ENCODE measurements around the gene RNF166. TPM values are rescaled to one million over a fixed set of nuclear protein-coding genes. Genes with fewer than 3 reads are reported as not detected.

Gene RNF166, protein sequence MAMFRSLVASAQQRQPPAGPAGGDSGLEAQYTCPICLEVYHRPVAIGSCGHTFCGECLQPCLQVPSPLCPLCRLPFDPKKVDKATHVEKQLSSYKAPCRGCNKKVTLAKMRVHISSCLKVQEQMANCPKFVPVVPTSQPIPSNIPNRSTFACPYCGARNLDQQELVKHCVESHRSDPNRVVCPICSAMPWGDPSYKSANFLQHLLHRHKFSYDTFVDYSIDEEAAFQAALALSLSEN
- total RNA-seq, result 10.5 and 11.9 TPM in 2 replicates

DNA sequence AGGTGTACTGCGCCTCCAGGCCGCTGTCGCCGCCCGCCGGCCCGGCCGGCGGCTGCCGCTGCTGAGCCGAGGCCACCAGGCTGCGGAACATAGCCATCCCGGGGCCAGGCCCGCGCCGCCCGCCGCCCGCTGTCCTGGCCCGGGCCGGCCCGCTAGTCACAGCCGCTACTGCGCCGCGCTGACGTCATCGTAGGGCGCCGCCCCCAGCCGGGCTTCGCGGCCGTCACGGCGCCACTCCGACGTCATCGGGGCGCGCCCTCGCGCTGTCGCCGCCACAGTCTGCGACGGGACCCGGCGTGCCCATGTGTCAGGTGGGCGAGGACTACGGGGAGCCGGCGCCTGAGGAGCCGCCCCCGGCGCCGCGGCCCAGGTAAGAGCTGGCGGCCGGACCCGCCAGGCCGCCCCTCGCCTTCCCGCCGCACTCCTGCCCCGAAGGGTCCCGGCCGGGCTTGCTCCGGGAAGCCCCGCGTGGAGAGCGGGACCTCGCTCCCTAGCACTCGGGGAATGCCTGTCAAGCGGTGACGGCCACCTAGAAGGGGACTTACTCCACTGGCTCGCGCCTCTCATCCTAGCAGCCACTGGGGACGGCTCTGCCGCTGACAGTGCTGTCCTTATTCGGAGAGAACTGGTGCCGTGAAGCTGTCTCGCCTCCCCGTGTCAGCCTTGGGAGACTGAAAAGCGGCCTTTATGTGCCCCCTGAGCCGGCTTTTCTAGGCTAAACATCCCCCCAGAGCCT, at the start of gene RNF166, which contains the start of gene CTU2:
Gene RNF166, minus strand, starts transcription at position 180 of the 736 bp plus-strand sequence. Its CDS starts 83 bp downstream, at position 97.
Gene CTU2, plus strand, starts transcription at position 275 of the 736 bp plus-strand sequence. Its CDS starts 28 bp downstream, at position 303.

DNA sequence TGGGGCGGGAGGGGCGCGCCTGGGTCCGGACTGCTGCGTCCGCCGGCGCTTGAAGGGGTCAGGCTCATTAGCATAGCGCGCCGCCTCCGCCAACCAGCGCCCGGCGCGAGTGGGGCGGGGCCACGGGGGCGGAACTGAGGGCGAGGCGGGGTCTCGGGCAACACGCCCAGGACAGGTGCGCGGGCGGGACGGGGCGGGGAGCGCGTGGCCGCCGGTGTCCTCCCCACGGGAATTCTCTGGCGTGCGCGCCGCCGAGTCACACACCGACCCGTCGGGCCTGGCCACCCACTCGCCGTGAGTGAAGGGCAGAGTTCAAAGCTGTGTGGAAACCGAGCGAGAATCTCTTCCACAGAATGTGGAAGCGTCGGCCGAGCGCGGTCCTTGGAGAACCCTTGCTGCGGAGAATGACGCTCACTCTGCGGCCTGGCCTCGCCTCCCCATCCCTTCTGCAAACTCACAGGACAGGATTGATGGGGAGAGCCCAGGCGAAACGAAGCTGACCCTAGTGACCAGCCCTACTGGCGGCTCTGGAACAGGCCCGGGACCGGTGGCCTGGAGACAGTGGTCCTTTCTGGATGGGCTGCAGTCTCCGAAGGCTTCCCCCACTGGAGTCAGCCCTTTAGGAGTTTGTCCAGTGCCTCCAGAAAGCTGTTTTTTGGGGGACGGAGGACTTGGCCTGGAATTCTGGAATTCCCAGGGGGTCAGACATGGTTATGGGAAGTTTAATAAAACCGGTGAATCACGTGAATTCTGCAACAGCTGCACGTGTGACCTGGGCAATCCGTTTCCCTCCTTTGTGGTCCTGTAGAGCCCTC, 19.6 kb downstream of the RNF166 start, which contains the start of gene SNAI3:
Gene SNAI3, minus strand, starts transcription at position 69 of the 815 bp plus-strand sequence. CDS start 101 bp downstream, outside the sequence.

DNA sequence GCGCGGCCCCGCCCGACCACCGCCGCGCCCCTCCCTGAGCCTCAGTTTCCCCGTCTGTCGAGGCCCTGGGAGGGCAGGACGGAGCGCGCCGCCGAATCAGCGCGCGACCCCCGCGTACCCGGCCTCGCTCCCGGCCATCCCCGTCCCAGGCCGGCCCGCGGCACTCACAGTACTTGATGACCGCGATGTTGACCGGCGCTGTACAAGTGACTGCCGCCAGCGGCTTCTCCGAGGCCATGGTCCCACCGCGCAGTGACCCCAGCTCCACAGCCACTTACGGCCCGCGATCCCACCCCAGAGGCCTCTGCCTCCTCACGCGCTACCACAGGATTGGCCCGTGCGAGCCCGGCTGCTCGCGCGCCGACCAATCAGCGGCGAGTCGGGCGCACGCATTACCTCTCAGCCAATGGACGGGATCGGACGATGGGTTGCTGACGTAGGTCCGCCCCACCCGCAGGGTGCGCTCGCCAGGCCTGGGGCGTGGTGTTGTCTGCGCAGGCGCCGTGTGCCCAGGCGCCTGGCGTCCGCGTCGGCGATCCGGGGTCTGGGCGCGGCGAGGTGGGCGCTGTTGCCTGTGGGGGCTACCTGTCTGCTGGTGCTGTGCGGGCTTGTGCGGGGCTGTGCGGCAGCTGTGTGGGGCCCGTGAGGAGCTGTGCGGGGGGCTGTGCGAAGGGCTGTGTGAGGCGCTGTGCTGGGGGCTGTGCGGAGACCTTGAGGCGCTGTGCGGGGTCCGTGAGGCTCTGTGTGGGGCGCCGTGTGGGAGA, 43.2 kb downstream of the RNF166 start, which contains the start of gene MVD:
Gene MVD, minus strand, starts transcription at position 249 of the 764 bp plus-strand sequence. Its CDS starts 11 bp downstream, at position 238.

DNA sequence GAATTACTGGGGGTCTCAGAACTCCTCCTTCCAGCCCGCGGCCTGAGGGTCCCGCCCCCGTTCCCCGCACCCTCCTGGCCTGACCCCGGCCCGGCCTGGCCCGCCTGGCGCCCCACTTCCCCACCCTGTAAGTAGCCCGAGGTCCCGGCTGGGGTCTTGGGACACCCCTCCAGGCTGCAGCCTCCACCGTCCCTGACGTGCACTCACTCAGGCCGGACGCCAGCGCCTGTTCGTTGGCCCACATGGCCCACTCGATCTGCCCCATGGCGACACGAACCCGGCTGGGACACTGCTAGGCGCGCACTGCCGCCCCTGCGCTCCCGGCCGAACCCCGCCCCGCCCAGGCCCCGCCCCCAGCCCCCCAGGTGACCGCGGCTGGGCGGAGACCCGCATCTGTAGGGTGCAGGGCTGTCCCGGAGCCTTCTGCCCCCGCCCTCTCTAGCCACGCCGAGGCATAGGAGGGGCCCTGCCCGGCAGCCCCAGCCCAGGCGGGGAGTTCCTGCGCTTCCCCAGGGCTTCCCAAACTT, 55.4 kb downstream of the RNF166 start, which contains the start of gene CYBA:
Gene CYBA, minus strand, starts transcription at position 305 of the 527 bp plus-strand sequence. Its CDS starts 40 bp downstream, at position 265.

Other genes starting within 250 kb of the RNF166 start
- 9.6 and 19.0 TPM in 2 replicates for gene ZC3H18, start 136.0 kb downstream of the RNF166 start, total RNA-seq
- gene IL17C, start 67.8 kb downstream of the RNF166 start, total RNA-seq, result not detected in 2 replicates
- 123 and 249 TPM in 2 replicates for gene CYBA, start 55.4 kb downstream of the RNF166 start, total RNA-seq
- 44.0 and 54.7 TPM in 2 replicates for gene MVD, start 43.3 kb downstream of the RNF166 start, total RNA-seq
- 0.16 TPM in 1 of 2 replicates, not detected in the other for gene SNAI3, start 19.9 kb downstream of the RNF166 start, total RNA-seq
- gene CTU2, start 95 bp upstream of the RNF166 start, total RNA-seq, result 11.3 and 11.9 TPM in 2 replicates
- 280 and 993 TPM in 2 replicates for gene PIEZO1, start 78.8 kb upstream of the RNF166 start, total RNA-seq
- gene CDT1, start 97.4 kb upstream of the RNF166 start, total RNA-seq, result 8.5 and 10.4 TPM in 2 replicates
- gene APRT, start 105.5 kb upstream of the RNF166 start, total RNA-seq, result 89.9 and 96.5 TPM in 2 replicates
- gene GALNS, start 150.5 kb upstream of the RNF166 start, total RNA-seq, result 11.5 and 33.2 TPM in 2 replicates
- 42.2 and 70.4 TPM in 2 replicates for gene TRAPPC2L, start 150.7 kb upstream of the RNF166 start, total RNA-seq
- gene PABPN1L, start 160.3 kb upstream of the RNF166 start, total RNA-seq, result not detected in 2 replicates